Urinary bladder (tissue), 4 donors: ENCODE measurements around the gene TXNIP. TPM values are rescaled to one million over a fixed set of nuclear protein-coding genes. Genes with fewer than 3 reads are reported as not detected.
A peak's percentile ranks its signal among the peaks of the same experiment; 100 is the strongest.

ENCODE experiments used
- DNase-seq: peaks from one replicate; pipeline ENCODE4 v3.0.0-alpha.2; 2015; ENCODE audit errors: extremely low spot score
- H3K27ac ChIP-seq: one replicate; pipeline ENCODE4 v1.5.1; 2013; ENCODE audit warnings: low read depth, mild to moderate bottlenecking, moderate library complexity
- H3K36me3 ChIP-seq: one replicate; pipeline ENCODE4 v1.6.1; 2013; ENCODE audit warnings: mild to moderate bottlenecking, moderate library complexity; ENCODE audit not compliant: insufficient read depth
- H3K4me1 ChIP-seq: one replicate; pipeline ENCODE4 v1.6.1; 2013; ENCODE audit warnings: mild to moderate bottlenecking, moderate library complexity; ENCODE audit not compliant: insufficient read depth
- H3K4me3 ChIP-seq: one replicate; pipeline ENCODE4 v1.5.1; 2013; ENCODE audit warnings: low read depth, low read length
- WGBS: extraction: QIAGEN DNeasy Blood & Tissue Kit; methylation state at CpG from one replicate; pipeline ENCODE4 v1.1.7; 2013; 5-methylcytosine and 5-hydroxymethylcytosine counted together
- polyA plus RNA-seq: library from polyadenylated mRNA; stranded (reverse); fragments of 200-250 nt; gene quantifications from one replicate; pipeline ENCODE4 v1.2.3, GENCODE V29; 2013
- total RNA-seq: library from RNA; depleted of rRNA; stranded (reverse); fragments of >200 nt; gene quantifications from one replicate; pipeline ENCODE4 v1.2.3, GENCODE V29; 2014
- donor health status: healthy with polysubstance abuse.
- donor health status: healthy.

The TXNIP gene
- total and polyA plus RNA-seq, 2 donors, result 920 to 1,029 TPM

- Histone ChIP-seq H3K27ac (peak overlapping the region; percentile 91), H3K4me1 (peaks cover 2% of the 10 kb centered on the region), H3K36me3 (peaks cover 14% of the 10 kb centered on the region), H3K4me3 (peak overlapping the region; percentile 82)
- under 1% methylated on average over 13 of the region's 13 CpGs for WGBS
- no peak for DNase-seq
Observed at GRCh38 chr1:145995964-145996432, 381 bp downstream of the TXNIP start.

- DNase-seq, result no peak
- peak overlapping the region; percentile 91 for H3K27ac ChIP-seq
- peaks cover 2% of the 10 kb centered on the region for H3K4me1 ChIP-seq
- under 1% methylated on average over 8 of the region's 8 CpGs for WGBS
- H3K4me3 ChIP-seq, result peak overlapping the region; percentile 82
- H3K36me3 ChIP-seq, result peaks cover 14% of the 10 kb centered on the region
Observed at GRCh38 chr1:145995148-145995881, 1.1 kb downstream of the TXNIP start.

GRCh38 chr1:145994391-145995120 is 1.8 kb downstream of the TXNIP start:
- 18% methylated on average over 10 of the region's 10 CpGs for WGBS
- peaks cover 14% of the 10 kb centered on the region for H3K36me3 ChIP-seq
- no peak for DNase-seq
- H3K4me3 ChIP-seq, result peak overlapping the region; percentile 82
- peak overlapping the region; percentile 91 for H3K27ac ChIP-seq
- no peaks in the 10 kb centered on the region for H3K4me1 ChIP-seq

GRCh38 chr1:145993618-145994390 is 2.6 kb downstream of the TXNIP start:
- no peak for DNase-seq

GRCh38 chr1:145992958-145993617 is 3.3 kb downstream of the TXNIP start:
- peak overlapping the region; percentile 80 for H3K27ac ChIP-seq
- peaks cover 14% of the 10 kb centered on the region for H3K36me3 ChIP-seq
- no peak for DNase-seq
- H3K4me3 ChIP-seq, result peak overlapping the region; percentile 82
- WGBS, result 59% methylated on average over 5 of the region's 5 CpGs
- H3K4me1 ChIP-seq, result no peaks in the 10 kb centered on the region

More at GRCh38 chr1:145993618-145994390, 2.6 kb downstream of the TXNIP start:
- Histone ChIP-seq H3K4me3 (peak overlapping the region; percentile 82), H3K36me3 (peaks cover 14% of the 10 kb centered on the region), H3K4me1 (no peaks in the 10 kb centered on the region), H3K27ac (peak overlapping the region; percentile 61)
- WGBS, result 35% methylated on average over 6 of the region's 6 CpGs

- Histone ChIP-seq H3K4me1 (no peaks in the 10 kb centered on the region), H3K4me3 (peak overlapping the region; percentile 82), H3K27ac (no peak overlapping the region), H3K36me3 (peaks cover 14% of the 10 kb centered on the region)
- 76% methylated on average over 1 of the region's 1 CpG for WGBS
- no peak for DNase-seq
Observed at GRCh38 chr1:145992502-145992936, 3.9 kb downstream of the TXNIP start.

GRCh38 chr1:145991735-145992412 is 4.5 kb downstream of the TXNIP start:
- peak overlapping the region; percentile 54 for H3K27ac ChIP-seq
- WGBS, result 59% methylated on average over 10 of the region's 10 CpGs
- H3K4me1 ChIP-seq, result no peaks in the 10 kb centered on the region
- no peak for DNase-seq
- peak overlapping the region; percentile 82 for H3K4me3 ChIP-seq
- peaks cover 14% of the 10 kb centered on the region for H3K36me3 ChIP-seq

- no peak overlapping the region for H3K27ac ChIP-seq
- peaks cover 14% of the 10 kb centered on the region for H3K36me3 ChIP-seq
- H3K4me1 ChIP-seq, result peaks cover 2% of the 10 kb centered on the region
- no peak overlapping the region for H3K4me3 ChIP-seq
- 85% methylated on average over 7 of the region's 7 CpGs for WGBS
- no peak for DNase-seq
Observed at GRCh38 chr1:145990249-145990855, 6.0 kb downstream of the TXNIP start.

GRCh38 chr1:145988773-145989172 is 7.6 kb downstream of the TXNIP start:
- no peak overlapping the region for H3K27ac ChIP-seq
- DNase-seq, result no peak
- 57% methylated on average over 5 of the region's 5 CpGs for WGBS
- no peak overlapping the region for H3K4me3 ChIP-seq
- peaks cover 2% of the 10 kb centered on the region for H3K4me1 ChIP-seq
- H3K36me3 ChIP-seq, result peaks cover 4% of the 10 kb centered on the region

GRCh38 chr1:145987926-145988325 is 8.5 kb downstream of the TXNIP start:
- no peak for DNase-seq
- peaks cover 2% of the 10 kb centered on the region for H3K4me1 ChIP-seq
- no peak overlapping the region for H3K27ac ChIP-seq
- no peaks in the 10 kb centered on the region for H3K36me3 ChIP-seq
- 100% methylated on average over 1 of the region's 1 CpG for WGBS
- no peak overlapping the region for H3K4me3 ChIP-seq

- Histone ChIP-seq H3K27ac (peak overlapping the region; percentile 16), H3K4me1 (peaks cover 5% of the 10 kb centered on the region), H3K36me3 (no peaks in the 10 kb centered on the region), H3K4me3 (no peak overlapping the region)
- DNase-seq, result no peak
- 92% methylated on average over 6 of the region's 6 CpGs for WGBS
Observed at GRCh38 chr1:145986551-145986950, 9.8 kb downstream of the TXNIP start.
